ENCODE measurements around the gene MEGF9.

Gene MEGF9

GRCh38 chr9:120571443-120572257 lies 142.6 kb downstream of the MEGF9 start:
- H3K4me1 Mint-ChIP-seq (ENCODE audit: low read depth in 2 of 2): peaks cover 12 to 19% of the 10 kb centered on the region in 2 donors
- no peak for ATAC-seq (replicated peaks)
- peak overlapping the region in 1 of 2 donors; percentile 35 for H3K27ac Mint-ChIP-seq
- H3K36me3 Mint-ChIP-seq (ENCODE audit: insufficient read depth): peaks cover 31% of the 10 kb centered on the region
- H3K4me3 Mint-ChIP-seq: no peak overlapping the region
- H3K9me3 Mint-ChIP-seq: no peaks in the 10 kb centered on the region
- H3K27me3 Mint-ChIP-seq: no peaks in the 10 kb centered on the region
- no peak for DNase-seq

GRCh38 chr9:120570296-120570695 lies 144.0 kb downstream of the MEGF9 start:
- no peak overlapping the region for H3K4me3 Mint-ChIP-seq
- peaks cover 12 to 19% of the 10 kb centered on the region in 2 donors for H3K4me1 Mint-ChIP-seq (ENCODE audit: low read depth in 2 of 2)
- H3K36me3 Mint-ChIP-seq (ENCODE audit: insufficient read depth): peaks cover 33% of the 10 kb centered on the region
- no peaks in the 10 kb centered on the region for H3K27me3 Mint-ChIP-seq
- no peak for DNase-seq
- H3K9me3 Mint-ChIP-seq: no peaks in the 10 kb centered on the region
- H3K27ac Mint-ChIP-seq: no peak overlapping the region
- no peak for ATAC-seq (replicated peaks)

- no peaks in the 10 kb centered on the region for H3K9me3 Mint-ChIP-seq
- H3K4me1 Mint-ChIP-seq (ENCODE audit: low read depth in 2 of 2): peaks cover 14 to 22% of the 10 kb centered on the region in 2 donors
- no peaks in the 10 kb centered on the region for H3K27me3 Mint-ChIP-seq
- peaks cover 36% of the 10 kb centered on the region for H3K36me3 Mint-ChIP-seq (ENCODE audit: insufficient read depth)
- H3K27ac Mint-ChIP-seq: no peak overlapping the region
- no peak overlapping the region for H3K4me3 Mint-ChIP-seq
- ATAC-seq (replicated peaks) (no peak), DNase-seq (no peak)
Measured at GRCh38 chr9:120569556-120569955, 144.7 kb downstream of the MEGF9 start.

GRCh38 chr9:120568816-120569215 lies 145.5 kb downstream of the MEGF9 start:
- no peak overlapping the region for H3K27ac Mint-ChIP-seq
- H3K4me3 Mint-ChIP-seq: no peak overlapping the region
- H3K9me3 Mint-ChIP-seq: no peaks in the 10 kb centered on the region
- H3K4me1 Mint-ChIP-seq (ENCODE audit: low read depth in 2 of 2): peaks cover 10 to 21% of the 10 kb centered on the region in 2 donors
- DNase-seq: no peak
- peaks cover 40% of the 10 kb centered on the region for H3K36me3 Mint-ChIP-seq (ENCODE audit: insufficient read depth)
- ATAC-seq (replicated peaks): no peak
- H3K27me3 Mint-ChIP-seq: no peaks in the 10 kb centered on the region

- Mint-ChIP-seq H3K4me3 (no peak overlapping the region), H3K36me3 (ENCODE audit: insufficient read depth) (peaks cover 43% of the 10 kb centered on the region), H3K27me3 (no peaks in the 10 kb centered on the region), H3K27ac (no peak overlapping the region), H3K9me3 (no peaks in the 10 kb centered on the region), H3K4me1 (ENCODE audit: low read depth in 2 of 2) (peaks cover 10 to 26% of the 10 kb centered on the region in 2 donors)
- no peak for ATAC-seq (replicated peaks)
- no peak for DNase-seq
Measured at GRCh38 chr9:120567874-120568273, 146.4 kb downstream of the MEGF9 start.

- peaks cover 14 to 32% of the 10 kb centered on the region in 2 donors for H3K4me1 Mint-ChIP-seq (ENCODE audit: low read depth in 2 of 2)
Measured at GRCh38 chr9:120567081-120567480, 147.2 kb downstream of the MEGF9 start.

GRCh38 chr9:120564589-120564988 lies 149.7 kb downstream of the MEGF9 start:
- Mint-ChIP-seq H3K4me1 (ENCODE audit: low read depth in 2 of 2) (peaks cover 14 to 37% of the 10 kb centered on the region in 2 donors), H3K36me3 (ENCODE audit: insufficient read depth) (peaks cover 32% of the 10 kb centered on the region), H3K27ac (peak overlapping the region in 1 of 2 donors; percentile 41), H3K9me3 (no peaks in the 10 kb centered on the region), H3K4me3 (no peak overlapping the region), H3K27me3 (no peaks in the 10 kb centered on the region)
- DNase-seq (no peak), ATAC-seq (replicated peaks) (no peak)

More at GRCh38 chr9:120567081-120567480, 147.2 kb downstream of the MEGF9 start:
- Mint-ChIP-seq H3K27me3 (no peaks in the 10 kb centered on the region), H3K27ac (peak overlapping the region in 1 of 2 donors; percentile 41), H3K36me3 (ENCODE audit: insufficient read depth) (peaks cover 47% of the 10 kb centered on the region), H3K9me3 (no peaks in the 10 kb centered on the region), H3K4me3 (no peak overlapping the region)
- ATAC-seq (replicated peaks) (no peak), DNase-seq (no peak)

GRCh38 chr9:120562861-120563443 lies 151.3 kb downstream of the MEGF9 start:
- Mint-ChIP-seq H3K4me1 (ENCODE audit: low read depth in 2 of 2) (peaks cover 17 to 43% of the 10 kb centered on the region in 2 donors), H3K36me3 (ENCODE audit: insufficient read depth) (peaks cover 37% of the 10 kb centered on the region), H3K4me3 (no peak overlapping the region), H3K27me3 (no peaks in the 10 kb centered on the region), H3K9me3 (no peaks in the 10 kb centered on the region), H3K27ac (peak overlapping the region in 1 of 2 donors; percentile 0)
- DNase-seq (no peak), ATAC-seq (replicated peaks) (no peak)

- Mint-ChIP-seq H3K36me3 (ENCODE audit: insufficient read depth) (peaks cover 33% of the 10 kb centered on the region), H3K27ac (peak overlapping the region in 1 of 2 donors; percentile 70), H3K4me3 (no peak overlapping the region)
Measured at GRCh38 chr9:120561709-120562108, 152.6 kb downstream of the MEGF9 start.

GRCh38 chr9:120559546-120559945 lies 154.7 kb downstream of the MEGF9 start:
- ATAC-seq (replicated peaks) (no peak), DNase-seq (no peak)
- H3K9me3 Mint-ChIP-seq: no peaks in the 10 kb centered on the region
- H3K4me3 Mint-ChIP-seq: no peak overlapping the region
- no peaks in the 10 kb centered on the region for H3K27me3 Mint-ChIP-seq
- peak overlapping the region in 1 of 2 donors; percentile 70 for H3K27ac Mint-ChIP-seq
- peaks cover 42% of the 10 kb centered on the region for H3K36me3 Mint-ChIP-seq (ENCODE audit: insufficient read depth)
- H3K4me1 Mint-ChIP-seq (ENCODE audit: low read depth in 2 of 2): peaks cover 11 to 39% of the 10 kb centered on the region in 2 donors

More at GRCh38 chr9:120561709-120562108, 152.6 kb downstream of the MEGF9 start:
- Mint-ChIP-seq H3K4me1 (ENCODE audit: low read depth in 2 of 2) (peaks cover 17 to 50% of the 10 kb centered on the region in 2 donors), H3K27me3 (no peaks in the 10 kb centered on the region), H3K9me3 (no peaks in the 10 kb centered on the region)
- no peak for ATAC-seq (replicated peaks)
- DNase-seq: no peak

- no peak for ATAC-seq (replicated peaks)
- no peak for DNase-seq
- Mint-ChIP-seq H3K27me3 (no peaks in the 10 kb centered on the region), H3K4me3 (no peak overlapping the region), H3K27ac (peak overlapping the region in 1 of 2 donors; percentile 42), H3K9me3 (no peaks in the 10 kb centered on the region), H3K36me3 (ENCODE audit: insufficient read depth) (peaks cover 38% of the 10 kb centered on the region), H3K4me1 (ENCODE audit: low read depth in 2 of 2) (peaks cover 11 to 35% of the 10 kb centered on the region in 2 donors)
Measured at GRCh38 chr9:120558454-120558853, 155.8 kb downstream of the MEGF9 start.

GRCh38 chr9:120557205-120557604 lies 157.1 kb downstream of the MEGF9 start:
- Mint-ChIP-seq H3K4me3 (no peak overlapping the region), H3K27me3 (no peaks in the 10 kb centered on the region), H3K36me3 (ENCODE audit: insufficient read depth) (peaks cover 39% of the 10 kb centered on the region), H3K27ac (peak overlapping the region in 1 of 2 donors; percentile 75), H3K9me3 (no peaks in the 10 kb centered on the region), H3K4me1 (ENCODE audit: low read depth in 2 of 2) (peaks cover 4 to 24% of the 10 kb centered on the region in 2 donors)
- DNase-seq: no peak
- ATAC-seq (replicated peaks): no peak

GRCh38 chr9:120556775-120557174 lies 157.5 kb downstream of the MEGF9 start:
- ATAC-seq (replicated peaks) (no peak), DNase-seq (no peak)
- Mint-ChIP-seq H3K36me3 (ENCODE audit: insufficient read depth) (peaks cover 39% of the 10 kb centered on the region), H3K27ac (peak overlapping the region in 1 of 2 donors; percentile 75), H3K4me3 (no peak overlapping the region), H3K4me1 (ENCODE audit: low read depth in 2 of 2) (peaks cover 4 to 24% of the 10 kb centered on the region in 2 donors), H3K27me3 (no peaks in the 10 kb centered on the region), H3K9me3 (no peaks in the 10 kb centered on the region)

GRCh38 chr9:120555839-120556238 lies 158.4 kb downstream of the MEGF9 start:
- DNase-seq: no peak
- peaks cover 4 to 33% of the 10 kb centered on the region in 2 donors for H3K4me1 Mint-ChIP-seq (ENCODE audit: low read depth in 2 of 2)
- ATAC-seq (replicated peaks): no peak
- no peak overlapping the region for H3K4me3 Mint-ChIP-seq
- H3K27ac Mint-ChIP-seq: no peak overlapping the region
- no peaks in the 10 kb centered on the region for H3K27me3 Mint-ChIP-seq
- H3K9me3 Mint-ChIP-seq: no peaks in the 10 kb centered on the region
- H3K36me3 Mint-ChIP-seq (ENCODE audit: insufficient read depth): peaks cover 39% of the 10 kb centered on the region
